Gastroesophageal sphincter (tissue), 3 donors: ENCODE measurements around the gene CNKSR3.

Experiments
- CTCF ChIP-seq, 4 experiments: fragments of 200-600 bp in 2 of 4; fragments of 450-650 bp in 2 of 4; sonication (generic) in 1 of 4; IDR thresholded peaks; one replicate each; pipeline ENCODE4 v1.5.1; 2017 to 2019; ENCODE audit warnings: antibody characterized with exemption in 4 of 4, mild to moderate bottlenecking in 2 of 4, moderate library complexity in 2 of 4
- EP300 ChIP-seq: sonication (generic); formaldehyde crosslinking; IDR thresholded peaks from one replicate; pipeline ENCODE4 v1.6.1; 2017; ENCODE audit warnings: antibody characterized with exemption, mild to moderate bottlenecking

- no peak for TF ChIP-seq CTCF (IDR thresholded peaks at IDR 0.05)
- TF ChIP-seq EP300 = no peak
These were observed 25.8 kb upstream of the CNKSR3 start for GRCh38 chr6:154536255-154536654.
